Measurements from ENCODE around the gene HIVEP3. TPM values are rescaled to one million over a fixed set of nuclear protein-coding genes. Genes with fewer than 3 reads are reported as not detected.

The HIVEP3 gene
- total RNA-seq, 4 donors from 2014 or later, result 4.2 to 6.5 (median 4.7) TPM

- Histone ChIP-seq H3K9me3 (no peaks in the 10 kb centered on the region), H3K4me3 (no peak overlapping the region), H3K4me1 (peaks cover 0 to 55% (median 17%) of the 10 kb centered on the region in 4 donors), H3K27me3 (no peaks in the 10 kb centered on the region), H3K27ac (no peak overlapping the region), H3K36me3 (no peaks in the 10 kb centered on the region)
- TF ChIP-seq EP300 (IDR thresholded peaks at IDR 0.05) (no peak), POLR2A (IDR thresholded peaks at IDR 0.05) (no peak), CTCF (IDR thresholded peaks at IDR 0.05) (no peak)
- no peak for DNase-seq (ENCODE audit: low spot score in 2 of 2)
- WGBS, 2 donors, result 82 to 95% methylated on average over 2 of the region's 2 CpGs
These were observed 144.2 kb downstream of the HIVEP3 start for GRCh38 chr1:41774471-41774990.

GRCh38 chr1:41773842-41774241 is 144.9 kb downstream of the HIVEP3 start:
- 100% methylated on average over 2 of the region's 3 CpGs for WGBS, 2 donors
- peaks cover 0 to 61% (median 17%) of the 10 kb centered on the region in 4 donors for H3K4me1 ChIP-seq

GRCh38 chr1:41773144-41773591 is 145.6 kb downstream of the HIVEP3 start:
- TF ChIP-seq EP300 (IDR thresholded peaks at IDR 0.05) (peak in 1 of 2 donors; percentile 84), POLR2A (IDR thresholded peaks at IDR 0.05) (no peak)
- peak in 1 of 2 donors; percentile 62 for DNase-seq (ENCODE audit: low spot score in 2 of 2)
- Histone ChIP-seq H3K9me3 (no peaks in the 10 kb centered on the region), H3K27me3 (no peaks in the 10 kb centered on the region), H3K4me3 (no peak overlapping the region), H3K36me3 (no peaks in the 10 kb centered on the region), H3K4me1 (peaks cover 0 to 68% (median 17%) of the 10 kb centered on the region in 4 donors), H3K27ac (peak overlapping the region in 2 of 4 donors; percentile 25 to 48)
- whole genome bisulfite sequencing, 2 donors, result 75 to 80% methylated on average over 5 of the region's 5 CpGs

More at GRCh38 chr1:41773842-41774241, 144.9 kb downstream of the HIVEP3 start:
- H3K27ac ChIP-seq, result no peak overlapping the region
- H3K36me3 ChIP-seq, result no peaks in the 10 kb centered on the region
- no peaks in the 10 kb centered on the region for H3K27me3 ChIP-seq
- no peak overlapping the region for H3K4me3 ChIP-seq
- no peaks in the 10 kb centered on the region for H3K9me3 ChIP-seq
- no peak for TF ChIP-seq POLR2A (IDR thresholded peaks at IDR 0.05)
- no peak for TF ChIP-seq CTCF (IDR thresholded peaks at IDR 0.05)
- TF ChIP-seq EP300 (IDR thresholded peaks at IDR 0.05), result no peak
- no peak for DNase-seq (ENCODE audit: low spot score in 2 of 2)

GRCh38 chr1:41769068-41769467 is 149.7 kb downstream of the HIVEP3 start:
- TF ChIP-seq EP300 (IDR thresholded peaks at IDR 0.05) (no peak), POLR2A (IDR thresholded peaks at IDR 0.05) (no peak), CTCF (IDR thresholded peaks at IDR 0.05) (no peak)
- 76 to 88% methylated on average over 2 of the region's 2 CpGs for WGBS, 2 donors
- no peak for DNase-seq (ENCODE audit: low spot score in 2 of 2)
- Histone ChIP-seq H3K36me3 (no peaks in the 10 kb centered on the region), H3K4me3 (no peak overlapping the region), H3K27me3 (no peaks in the 10 kb centered on the region), H3K27ac (no peak overlapping the region), H3K4me1 (peaks cover 0 to 88% (median 17%) of the 10 kb centered on the region in 4 donors), H3K9me3 (no peaks in the 10 kb centered on the region)

GRCh38 chr1:41768583-41768982 is 150.1 kb downstream of the HIVEP3 start:
- peaks cover 0 to 89% (median 18%) of the 10 kb centered on the region in 4 donors for H3K4me1 ChIP-seq
- H3K9me3 ChIP-seq, result no peaks in the 10 kb centered on the region
- H3K36me3 ChIP-seq, result no peaks in the 10 kb centered on the region
- H3K27me3 ChIP-seq, result no peaks in the 10 kb centered on the region
- DNase-seq (ENCODE audit: low spot score in 2 of 2), result no peak
- 50 to 53% methylated on average over 6 of the region's 6 CpGs for WGBS, 2 donors
- TF ChIP-seq POLR2A (IDR thresholded peaks at IDR 0.05) (no peak), CTCF (IDR thresholded peaks at IDR 0.05) (no peak), EP300 (IDR thresholded peaks at IDR 0.05) (peak in 1 of 2 donors; percentile 34)
- no peak overlapping the region for H3K4me3 ChIP-seq
- no peak overlapping the region for H3K27ac ChIP-seq

Data from tibial nerve (tissue), 4 donors.